HCT116 (cell line): ENCODE results near the gene XYLT1. TPM values are rescaled to one million over a fixed set of nuclear protein-coding genes. Genes with fewer than 3 reads are reported as not detected.

ENCODE experiments used
- ATAC-seq: fragments of 200-7000 bp; cut with Tn5 transposase; 2 replicates; pipeline ENCODE4 v1.9.1; 2020; ENCODE audit warnings: mild to moderate bottlenecking, moderate library complexity
- BruUV-seq: library from RNA; stranded (reverse); fragments of 400-500 nt; replicated peaks from 2 replicates; lab custom pipeline; 2021; lab: Mats Ljungman, UMichigan
- CTCF ChIA-PET: fragments of 300-600 bp; sonication (Branson Sonifier 250); formaldehyde crosslinking; loops from one replicate; lab custom pipeline; 2021; ENCODE audit warnings: antibody characterized with exemption; lab: Charles Lee
- POLR2A ChIA-PET: fragments of 300-600, 350-600 bp; sonication (Branson Sonifier 250); formaldehyde crosslinking; loops from one replicate; lab custom pipeline; 2021; ENCODE audit warnings: antibody characterized with exemption; lab: Charles Lee
- RAD21 ChIA-PET, 2 experiments: fragments of 300-600 bp; sonication (Branson Sonifier 250); formaldehyde crosslinking; loops; one replicate each; lab custom pipeline; 2023; ENCODE audit warnings: low total read pairs in 2 of 2; ENCODE audit not compliant: uncharacterized antibody in 2 of 2, unreplicated experiment in 2 of 2, low non-redundant PET in 1 of 2; lab: Charles Lee
- DNase-seq: peaks from one replicate; pipeline ENCODE4 v3.0.0-alpha.2; 2010; ENCODE audit warnings: low read depth, low spot score
- H2AFZ ChIP-seq: fragments of 200-600 bp; shearing (Covaris generic), sonication (generic); 2 replicates; pipeline ENCODE4 v1.6.1; 2017; ENCODE audit warnings: low read depth, mixed run types, mixed read lengths, antibody characterized with exemption, low read length; ENCODE audit not compliant: poor library complexity, severe bottlenecking
- H3K27ac ChIP-seq: 2 replicates; pipeline ENCODE4 v1.5.1; 2012; ENCODE audit warnings: low read depth, low read length
- H3K27me3 ChIP-seq: fragments of 200-600 bp; sonication (generic); 2 replicates; pipeline ENCODE4 v1.6.1; 2016; ENCODE audit warnings: mixed run types, low read length, mixed read lengths; ENCODE audit not compliant: insufficient read depth
- H3K36me3 ChIP-seq, 2 experiments: fragments of 200-500 bp in 1 of 2; fragments of 200-600 bp in 1 of 2; sonication (Bioruptor generic) in 1 of 2; sonication (generic) in 1 of 2; 2 replicates each; pipeline versions ENCODE4 v1.5.1 to v1.6.1; 2014 to 2016; ENCODE audit warnings: low read length in 2 of 2, inconsistent platforms in 1 of 2, mixed read lengths in 1 of 2, mixed run types in 1 of 2; ENCODE audit not compliant: insufficient read depth in 2 of 2, control insufficient read depth in 1 of 2
- H3K4me1 ChIP-seq, 2 experiments: fragments of 200-600 bp in 1 of 2; sonication (generic) in 1 of 2; 2 replicates each; pipeline versions ENCODE4 v1.5.1 to v1.6.1; 2012 to 2017; ENCODE audit warnings: low read length in 2 of 2, inconsistent platforms in 1 of 2, mild to moderate bottlenecking in 1 of 2, mixed read lengths in 1 of 2, mixed run types in 1 of 2, moderate library complexity in 1 of 2; ENCODE audit not compliant: insufficient read depth in 2 of 2, control insufficient read depth in 1 of 2
- H3K4me2 ChIP-seq: fragments of 200-600 bp; sonication (generic); 2 replicates; pipeline ENCODE4 v1.6.1; 2017; ENCODE audit warnings: mixed run types, low read length, mixed read lengths
- H3K4me3 ChIP-seq, 2 experiments: fragments of 200-600 bp in 1 of 2; sonication (generic) in 1 of 2; replicated peaks in 1 of 2; 2 replicates each; pipeline ENCODE4 v1.5.1; 2011 to 2016; ENCODE audit warnings: low read length in 2 of 2, control low read depth in 1 of 2, low read depth in 1 of 2, mild to moderate bottlenecking in 1 of 2, mixed read lengths in 1 of 2, mixed run types in 1 of 2
- H3K79me2 ChIP-seq: fragments of 200-600 bp; sonication (generic); 2 replicates; pipeline ENCODE4 v1.6.1; 2017; ENCODE audit warnings: mild to moderate bottlenecking, mixed run types, low read length, moderate library complexity, mixed read lengths; ENCODE audit not compliant: insufficient read depth
- H3K9ac ChIP-seq: fragments of 200-600 bp; sonication (generic); 2 replicates; pipeline ENCODE4 v1.6.1; 2016; ENCODE audit warnings: low read length, mixed read lengths
- H3K9me2 ChIP-seq: fragments of 200-600 bp; sonication (generic), shearing (Covaris generic); 2 replicates; pipeline ENCODE4 v1.6.1; 2017; ENCODE audit warnings: mixed run types, mild to moderate bottlenecking, moderate library complexity; ENCODE audit not compliant: insufficient read depth
- H3K9me3 ChIP-seq, 2 experiments: fragments of 200-500 bp in 1 of 2; fragments of 200-600 bp in 1 of 2; sonication (Bioruptor generic) in 1 of 2; sonication (generic) in 1 of 2; 2 replicates each; pipeline ENCODE4 v1.6.1; 2014 to 2017; ENCODE audit warnings: low read length in 2 of 2, mixed read lengths in 2 of 2, inconsistent platforms in 1 of 2, low read depth in 1 of 2, mild to moderate bottlenecking in 1 of 2, mixed run types in 1 of 2, moderate library complexity in 1 of 2; ENCODE audit not compliant: control insufficient read depth in 1 of 2, insufficient read depth in 1 of 2
- H4K20me1 ChIP-seq: fragments of 200-600 bp; sonication (generic), shearing (Covaris generic); 2 replicates; pipeline ENCODE4 v1.6.1; 2017; ENCODE audit warnings: mixed run types, mild to moderate bottlenecking, moderate library complexity; ENCODE audit not compliant: insufficient read depth
- CBX3 ChIP-seq: IDR thresholded peaks from 2 replicates; pipeline ENCODE4 v1.6.1; 2012; ENCODE audit warnings: low read depth
- CTCF ChIP-seq, 3 experiments: fragments of 200-600 bp in 1 of 3; sonication (generic) in 1 of 3; IDR thresholded peaks in 2 of 3; conservative IDR thresholded peaks in 1 of 3; 2 replicates each; pipeline ENCODE4 v1.5.1; 2012 to 2017; ENCODE audit warnings: low read depth in 2 of 3, low read length in 2 of 3, antibody characterized with exemption in 1 of 3, borderline replicate concordance in 1 of 3, control low read depth in 1 of 3, mild to moderate bottlenecking in 1 of 3, mixed read lengths in 1 of 3, mixed run types in 1 of 3, moderate library complexity in 1 of 3; ENCODE audit not compliant: insufficient read depth in 1 of 3
- POLR2A ChIP-seq: IDR thresholded peaks from 2 replicates; pipeline ENCODE4 v1.7.0; 2011; ENCODE audit warnings: borderline replicate concordance; ENCODE audit not compliant: insufficient read depth, insufficient read length; ENCODE audit errors: extremely low read depth
- TCF7L2 ChIP-seq: IDR thresholded peaks from 2 replicates; pipeline ENCODE4 v1.7.0; 2011; ENCODE audit warnings: borderline replicate concordance, inconsistent platforms; ENCODE audit not compliant: insufficient read depth, insufficient read length; ENCODE audit errors: extremely low read depth
- YY1 ChIP-seq: IDR thresholded peaks from 2 replicates; pipeline ENCODE4 v1.6.1; 2011; ENCODE audit warnings: low read length, low read depth, moderate library complexity, mild to moderate bottlenecking; ENCODE audit not compliant: insufficient replicate concordance; ENCODE audit errors: extremely low read depth
- ZBTB33 ChIP-seq: IDR thresholded peaks from 2 replicates; pipeline ENCODE4 v1.6.1; 2011; ENCODE audit warnings: mild to moderate bottlenecking, low read length, moderate library complexity; ENCODE audit not compliant: insufficient replicate concordance; ENCODE audit errors: extremely low read depth
- intact Hi-C: fragments of 100-400 bp; cut with micrococcal nuclease; formaldehyde crosslinking; loops from 2 replicates; pipeline ENCODE4 v1.10.0; 2022
- total RNA-seq: library from RNA; stranded (reverse); gene quantifications from one replicate; pipeline ENCODE4 v1.2.1, GENCODE V29; 2021; ENCODE audit not compliant: unreplicated experiment

XYLT1 gene
- total RNA-seq, 1 experiment from 2014 or later = 4.5 TPM

- no peaks in the 10 kb centered on the region for H3K9me3 ChIP-seq
- ChIA-PET POLR2A (no interaction called here), RAD21 (no interaction called here), CTCF (no interaction called here)
- no peak for DNase-seq
- no peak for ATAC-seq
- no peak overlapping the region for H3K4me3 ChIP-seq
- H4K20me1 ChIP-seq = no peaks in the 10 kb centered on the region
- no peaks in the 10 kb centered on the region for H3K4me1 ChIP-seq
- peaks cover 2% of the 10 kb centered on the region; the same call in 1 of the 2 replicates for H3K27me3 ChIP-seq
- H2AFZ ChIP-seq = no peak overlapping the region
- H3K36me3 ChIP-seq = no peaks in the 10 kb centered on the region
- H3K27ac ChIP-seq = no peak overlapping the region
- intact Hi-C loops = no loop called here
- TF ChIP-seq TCF7L2 = no peak
- TF ChIP-seq CBX3 = no peak
- TF ChIP-seq CTCF (IDR thresholded peaks at IDR 0.05 in 2 of 3, conservative IDR thresholded peaks at IDR 0.05 in 1 of 3; ENCODE audit: borderline replicate concordance in 1 of 3, insufficient read depth in 1 of 3, low read depth in 2 of 3, low read length in 2 of 3) = no peak
- no peak for TF ChIP-seq ZBTB33
- TF ChIP-seq POLR2A = no peak
- no peak for TF ChIP-seq YY1
- H3K9me2 ChIP-seq = no peaks in the 10 kb centered on the region
- BruUV-seq = no TSS peak
- no peak overlapping the region for H3K4me2 ChIP-seq
- H3K79me2 ChIP-seq = no peaks in the 10 kb centered on the region
- H3K9ac ChIP-seq = no peak overlapping the region
These were observed 67.5 kb downstream of the XYLT1 start for GRCh38 chr16:17403156-17403809.
